ENCODE results near the gene DUSP6.

Gene DUSP6

GRCh38 chr12:89386138-89386537 lies 33.8 kb upstream of the DUSP6 start:
- H3K79me2 ChIP-seq (ENCODE audit: control insufficient read depth, low read length), result no peaks in the 10 kb centered on the region
- H3K4me2 ChIP-seq (ENCODE audit: low read length), result no peak overlapping the region
- H3K4me1 ChIP-seq (ENCODE audit: control insufficient read depth, low read length), result no peaks in the 10 kb centered on the region
- H3K36me3 ChIP-seq (ENCODE audit: control insufficient read depth, low read length), result no peaks in the 10 kb centered on the region
- H3K4me3 ChIP-seq (ENCODE audit: low read length), result no peak overlapping the region
- no peaks in the 10 kb centered on the region for H3K9me2 ChIP-seq (replicated peaks; ENCODE audit: control insufficient read depth, low read length)
- no peak overlapping the region for H3K27ac ChIP-seq (ENCODE audit: low read depth, low read length)
- H4K20me1 ChIP-seq (ENCODE audit: control insufficient read depth, insufficient read depth, low read depth, low read length), result no peaks in the 10 kb centered on the region
- H3K27me3 ChIP-seq (ENCODE audit: control insufficient read depth, low read length), result peaks cover 17% of the 10 kb centered on the region; the same call in 1 of the 2 replicates
- no peak for TF ChIP-seq EZH2phosphoT487 (IDR thresholded peaks at IDR 0.05; ENCODE audit: borderline replicate concordance, low read length)
- TF ChIP-seq, protein P1, sequence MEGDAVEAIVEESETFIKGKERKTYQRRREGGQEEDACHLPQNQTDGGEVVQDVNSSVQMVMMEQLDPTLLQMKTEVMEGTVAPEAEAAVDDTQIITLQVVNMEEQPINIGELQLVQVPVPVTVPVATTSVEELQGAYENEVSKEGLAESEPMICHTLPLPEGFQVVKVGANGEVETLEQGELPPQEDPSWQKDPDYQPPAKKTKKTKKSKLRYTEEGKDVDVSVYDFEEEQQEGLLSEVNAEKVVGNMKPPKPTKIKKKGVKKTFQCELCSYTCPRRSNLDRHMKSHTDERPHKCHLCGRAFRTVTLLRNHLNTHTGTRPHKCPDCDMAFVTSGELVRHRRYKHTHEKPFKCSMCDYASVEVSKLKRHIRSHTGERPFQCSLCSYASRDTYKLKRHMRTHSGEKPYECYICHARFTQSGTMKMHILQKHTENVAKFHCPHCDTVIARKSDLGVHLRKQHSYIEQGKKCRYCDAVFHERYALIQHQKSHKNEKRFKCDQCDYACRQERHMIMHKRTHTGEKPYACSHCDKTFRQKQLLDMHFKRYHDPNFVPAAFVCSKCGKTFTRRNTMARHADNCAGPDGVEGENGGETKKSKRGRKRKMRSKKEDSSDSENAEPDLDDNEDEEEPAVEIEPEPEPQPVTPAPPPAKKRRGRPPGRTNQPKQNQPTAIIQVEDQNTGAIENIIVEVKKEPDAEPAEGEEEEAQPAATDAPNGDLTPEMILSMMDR (IDR thresholded peaks at IDR 0.05; ENCODE audit: low read depth, low read length, poor library complexity, severe bottlenecking), result no peak
- H3F3A ChIP-seq (ENCODE audit: control insufficient read depth, insufficient read depth), result no peaks in the 10 kb centered on the region
- no peaks in the 10 kb centered on the region for H3K9me3 ChIP-seq (ENCODE audit: control insufficient read depth, insufficient read depth, low read length)

DNA sequence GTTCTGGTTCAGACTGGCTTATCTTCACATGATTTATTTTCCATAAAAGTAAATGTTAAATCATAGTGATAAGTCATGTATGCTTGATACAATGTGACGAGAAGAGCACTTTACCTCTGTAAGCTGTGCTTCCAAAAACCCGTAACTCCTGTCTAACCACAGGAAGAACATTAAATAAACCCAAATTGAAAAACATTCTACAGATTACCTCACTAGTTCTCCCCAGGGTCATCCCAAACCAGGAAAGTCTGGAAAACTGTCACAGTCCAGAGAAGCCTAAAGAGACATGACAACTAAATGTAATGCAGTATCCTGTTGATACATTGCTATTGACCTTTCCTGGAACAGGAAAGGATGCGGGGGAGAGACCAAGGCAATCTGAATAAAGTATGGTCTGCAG lies 32.5 kb upstream of the DUSP6 start:
- TF ChIP-seq, protein P1 (IDR thresholded peaks at IDR 0.05; ENCODE audit: low read depth, low read length, poor library complexity, severe bottlenecking), result no peak
- no peak for TF ChIP-seq EZH2phosphoT487 (IDR thresholded peaks at IDR 0.05; ENCODE audit: borderline replicate concordance, low read length)
- no peaks in the 10 kb centered on the region for H3K9me3 ChIP-seq (ENCODE audit: control insufficient read depth, insufficient read depth, low read length)
- H3K9me2 ChIP-seq (replicated peaks; ENCODE audit: control insufficient read depth, low read length), result no peaks in the 10 kb centered on the region
- H3K27ac ChIP-seq (ENCODE audit: low read depth, low read length), result no peak overlapping the region
- no peak overlapping the region for H3K4me2 ChIP-seq (ENCODE audit: low read length)
- H3F3A ChIP-seq (ENCODE audit: control insufficient read depth, insufficient read depth), result no peaks in the 10 kb centered on the region
- H3K27me3 ChIP-seq (ENCODE audit: control insufficient read depth, low read length), result peaks cover 13% of the 10 kb centered on the region; the same call in 1 of the 2 replicates
- H3K79me2 ChIP-seq (ENCODE audit: control insufficient read depth, low read length), result no peaks in the 10 kb centered on the region
- no peaks in the 10 kb centered on the region for H3K36me3 ChIP-seq (ENCODE audit: control insufficient read depth, low read length)
- H4K20me1 ChIP-seq (ENCODE audit: control insufficient read depth, insufficient read depth, low read depth, low read length), result no peaks in the 10 kb centered on the region
- H3K4me3 ChIP-seq (ENCODE audit: low read length), result no peak overlapping the region
- H3K4me1 ChIP-seq (ENCODE audit: control insufficient read depth, low read length), result no peaks in the 10 kb centered on the region

DNA sequence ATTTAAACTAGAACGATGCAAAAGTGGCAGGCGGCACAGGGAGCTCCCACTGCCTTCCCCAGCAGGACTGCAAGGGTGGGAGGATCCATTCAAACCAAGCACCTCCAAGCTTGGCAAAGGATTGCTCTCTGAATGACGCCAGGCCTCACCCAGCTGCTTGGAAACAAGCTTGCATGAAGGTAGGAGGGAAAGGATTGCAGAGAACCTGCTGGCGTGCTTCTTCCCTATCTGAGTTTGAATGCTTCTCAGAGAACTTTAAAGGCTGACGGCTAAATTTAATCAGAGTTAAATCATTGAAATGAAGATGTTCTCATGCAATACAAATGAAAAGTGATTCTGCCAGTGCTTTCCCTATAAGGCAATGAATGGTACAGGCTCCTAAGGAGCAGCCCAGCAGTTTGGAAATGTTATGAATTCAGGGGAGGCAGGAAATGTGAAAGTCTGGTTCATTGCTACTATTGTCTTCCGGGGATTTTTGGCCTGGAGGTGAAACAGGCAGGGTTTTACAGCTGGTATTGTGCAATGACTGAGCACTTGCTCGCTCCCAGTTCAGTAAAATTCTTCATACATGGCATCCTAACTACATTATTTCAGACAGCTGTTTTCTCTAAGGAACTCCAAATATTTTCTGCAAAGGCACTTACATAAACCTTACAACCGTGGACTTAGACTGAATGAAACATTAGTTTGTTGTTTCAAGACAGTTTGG lies 31.9 kb upstream of the DUSP6 start:
- Histone ChIP-seq H3K4me2 (ENCODE audit: low read length) (no peak overlapping the region), H3K27me3 (ENCODE audit: control insufficient read depth, low read length) (peaks cover 13% of the 10 kb centered on the region; the same call in 1 of the 2 replicates), H3K4me3 (ENCODE audit: low read length) (no peak overlapping the region), H3K36me3 (ENCODE audit: control insufficient read depth, low read length) (no peaks in the 10 kb centered on the region), H3K9me3 (ENCODE audit: control insufficient read depth, insufficient read depth, low read length) (no peaks in the 10 kb centered on the region), H3K27ac (ENCODE audit: low read depth, low read length) (no peak overlapping the region), H3F3A (ENCODE audit: control insufficient read depth, insufficient read depth) (no peaks in the 10 kb centered on the region), H3K9me2 (replicated peaks; ENCODE audit: control insufficient read depth, low read length) (no peaks in the 10 kb centered on the region), H3K79me2 (ENCODE audit: control insufficient read depth, low read length) (no peaks in the 10 kb centered on the region), H3K4me1 (ENCODE audit: control insufficient read depth, low read length) (no peaks in the 10 kb centered on the region), H4K20me1 (ENCODE audit: control insufficient read depth, insufficient read depth, low read depth, low read length) (no peaks in the 10 kb centered on the region)
- no peak for TF ChIP-seq EZH2phosphoT487 (IDR thresholded peaks at IDR 0.05; ENCODE audit: borderline replicate concordance, low read length)
- TF ChIP-seq, protein P1 (IDR thresholded peaks at IDR 0.05; ENCODE audit: low read depth, low read length, poor library complexity, severe bottlenecking), result no peak
